ENCODE data around the gene PIGN. TPM values are rescaled to one million over a fixed set of nuclear protein-coding genes. Genes with fewer than 3 reads are reported as not detected.
A peak's percentile ranks its signal among the peaks of the same experiment; 100 is the strongest.

The PIGN gene
- 10 to 100 TPM; 26.8 to 32.9 TPM for total RNA-seq

GRCh38 chr18:62186774-62187542, at the start of gene PIGN, which contains the start of gene RELCH:
PIGN (minus strand) TSS chr18:62187056; CDS start chr18:62161353, 25,703 bp downstream.
RELCH (plus strand) TSS chr18:62187255; CDS start chr18:62187506, 251 bp downstream.
- H3K27ac Mint-ChIP-seq = peak within 1 kb of the TSS; percentile 95 to 98
- DNase-seq (ENCODE audit: low spot score in 2 of 2) (peak; percentile 88 to 96), ATAC-seq (peak; percentile 91)
- H3K36me3 Mint-ChIP-seq = peaks cover 31 to 33% of the 10 kb centered on the region in 2 donors
- no peaks in the 10 kb centered on the region for H3K9me3 Mint-ChIP-seq

- H3K36me3 Mint-ChIP-seq = peaks cover 15 to 18% of the 10 kb centered on the region in 2 donors
- ATAC-seq = no peak
Observed at GRCh38 chr18:62236252-62236651, 49.4 kb upstream of the PIGN start.

GRCh38 chr18:62226047-62226446, 39.2 kb upstream of the PIGN start:
- no peak for DNase-seq (ENCODE audit: low spot score in 2 of 2)
- Mint-ChIP-seq H3K36me3 (peaks cover 12 to 34% of the 10 kb centered on the region in 2 donors), H3K9me3 (peaks cover 0 to 5% of the 10 kb centered on the region in 2 donors), H3K27ac (no peak overlapping the region)
- no peak for ATAC-seq

More at GRCh38 chr18:62236252-62236651, 49.4 kb upstream of the PIGN start:
- DNase-seq (ENCODE audit: low spot score in 2 of 2) = no peak
- Mint-ChIP-seq H3K9me3 (no peaks in the 10 kb centered on the region), H3K27ac (no peak overlapping the region)

GRCh38 chr18:62224229-62224628, 37.4 kb upstream of the PIGN start:
- Mint-ChIP-seq H3K36me3 (peaks cover 12 to 34% of the 10 kb centered on the region in 2 donors), H3K27ac (no peak overlapping the region), H3K9me3 (peaks cover 0 to 5% of the 10 kb centered on the region in 2 donors)
- ATAC-seq = no peak
- DNase-seq (ENCODE audit: low spot score in 2 of 2) = no peak

DNA sequence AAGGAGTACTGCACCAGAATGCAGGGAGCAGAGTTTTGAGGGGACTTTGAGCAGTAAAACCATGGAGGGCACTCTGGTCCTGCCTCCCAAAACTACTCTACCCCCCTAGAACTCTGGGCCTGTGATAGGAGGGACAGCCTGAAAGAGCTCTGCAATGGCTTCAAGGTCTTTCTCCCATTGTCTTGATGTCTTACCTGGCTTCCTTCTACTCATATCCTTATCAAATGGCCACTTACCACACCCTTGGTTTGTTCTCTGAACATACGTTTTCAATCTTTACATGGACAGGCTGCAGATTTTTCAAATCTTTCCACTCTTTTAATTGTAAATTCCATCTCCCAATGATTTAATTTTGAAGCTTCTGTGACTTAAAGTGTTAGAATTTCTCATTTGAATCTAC, 27.9 kb upstream of the PIGN start:
- Mint-ChIP-seq H3K9me3 (peaks cover 0 to 4% of the 10 kb centered on the region in 2 donors), H3K27ac (no peak overlapping the region), H3K36me3 (peaks cover 5 to 34% of the 10 kb centered on the region in 2 donors)
- ATAC-seq = no peak
- DNase-seq (ENCODE audit: low spot score in 2 of 2) = no peak

DNA sequence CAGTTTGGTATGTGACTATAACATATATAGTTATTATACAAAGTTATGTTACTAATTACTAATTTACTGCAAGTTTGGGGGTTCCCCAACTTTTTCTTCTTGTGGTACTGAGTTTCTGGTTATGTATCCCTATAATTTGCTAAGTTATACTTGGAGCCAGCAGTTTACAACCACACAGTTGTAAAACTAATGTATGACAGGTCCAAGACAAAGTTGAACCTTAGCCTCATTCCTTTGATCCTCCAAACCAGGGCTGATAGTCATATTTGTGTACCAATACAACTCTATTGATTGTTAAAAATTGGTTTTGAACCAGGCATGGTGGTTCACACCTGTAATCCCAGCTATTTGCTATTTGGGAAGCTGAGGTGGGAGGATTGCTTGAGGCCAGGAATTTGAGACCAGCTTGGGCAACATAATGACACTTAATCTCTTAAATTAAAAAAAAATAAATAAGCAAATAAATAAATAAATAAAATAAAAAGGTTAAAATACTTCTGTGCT, 24.5 kb upstream of the PIGN start:
- Mint-ChIP-seq H3K27ac (no peak overlapping the region), H3K9me3 (peaks cover 0 to 4% of the 10 kb centered on the region in 2 donors), H3K36me3 (peaks cover 5 to 24% of the 10 kb centered on the region in 2 donors)
- no peak for ATAC-seq
- no peak for DNase-seq (ENCODE audit: low spot score in 2 of 2)

GRCh38 chr18:62210138-62210537, 23.3 kb upstream of the PIGN start:
- ATAC-seq = no peak
- H3K27ac Mint-ChIP-seq = peak overlapping the region in 1 of 2 donors; percentile 0
- H3K9me3 Mint-ChIP-seq = peaks cover 0 to 4% of the 10 kb centered on the region in 2 donors
- H3K36me3 Mint-ChIP-seq = peaks cover 5 to 24% of the 10 kb centered on the region in 2 donors
- no peak for DNase-seq (ENCODE audit: low spot score in 2 of 2)

- no peak for DNase-seq (ENCODE audit: low spot score in 2 of 2)
- no peak for ATAC-seq
- peaks cover 5 to 24% of the 10 kb centered on the region in 2 donors for H3K36me3 Mint-ChIP-seq
Observed at GRCh38 chr18:62209046-62209445, 22.2 kb upstream of the PIGN start.

GRCh38 chr18:62206593-62206992, 19.7 kb upstream of the PIGN start:
- Mint-ChIP-seq H3K9me3 (peaks cover 0 to 8% of the 10 kb centered on the region in 2 donors), H3K36me3 (peaks cover 0 to 16% of the 10 kb centered on the region in 2 donors), H3K27ac (no peak overlapping the region)
- no peak for DNase-seq (ENCODE audit: low spot score in 2 of 2)
- no peak for ATAC-seq

More at GRCh38 chr18:62209046-62209445, 22.2 kb upstream of the PIGN start:
- no peak overlapping the region for H3K27ac Mint-ChIP-seq
- peaks cover 0 to 4% of the 10 kb centered on the region in 2 donors for H3K9me3 Mint-ChIP-seq

DNA sequence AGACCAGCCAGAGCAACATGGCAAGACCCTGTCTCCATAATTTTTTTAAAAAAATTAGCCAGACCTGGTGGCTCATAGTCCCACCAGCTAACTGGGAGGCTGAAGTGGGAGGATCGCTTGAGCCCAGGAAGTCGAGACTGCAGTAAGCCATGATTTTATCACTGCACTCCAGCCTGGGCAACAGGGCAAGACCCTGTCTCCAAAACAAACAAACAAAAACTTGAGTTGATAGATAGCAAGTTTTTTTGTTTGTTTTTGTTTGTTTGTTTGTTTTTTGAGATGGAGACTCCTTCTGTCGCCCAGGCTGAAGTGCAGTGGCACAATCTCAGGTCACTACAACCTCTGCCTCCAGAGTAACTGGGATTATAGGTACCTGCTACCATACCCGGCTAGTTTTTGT, 19.0 kb upstream of the PIGN start:
- Mint-ChIP-seq H3K36me3 (peaks cover 0 to 16% of the 10 kb centered on the region in 2 donors), H3K27ac (no peak overlapping the region), H3K9me3 (peaks cover 0 to 8% of the 10 kb centered on the region in 2 donors)
- DNase-seq (ENCODE audit: low spot score in 2 of 2) (no peak), ATAC-seq (no peak)

DNA sequence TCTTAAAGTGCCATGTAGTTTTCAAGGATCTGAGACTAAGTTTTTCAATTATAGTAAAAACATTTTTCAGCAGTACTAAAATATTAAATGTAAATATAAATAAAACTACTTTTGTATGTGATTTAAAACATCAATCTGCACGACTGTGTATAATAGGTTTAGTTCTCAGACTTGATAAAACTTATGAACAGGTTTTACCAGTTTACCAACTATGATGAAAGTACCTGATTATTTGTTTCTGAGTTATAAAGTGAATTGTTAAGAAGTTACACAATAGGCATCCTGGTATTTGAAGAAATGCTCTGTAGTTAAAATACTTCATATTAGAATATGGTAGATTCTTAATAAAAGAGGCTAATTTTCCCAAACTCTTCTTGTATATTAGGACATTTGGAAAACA, 15.0 kb upstream of the PIGN start:
- H3K36me3 Mint-ChIP-seq = peaks cover 0 to 6% of the 10 kb centered on the region in 2 donors
- no peak for DNase-seq (ENCODE audit: low spot score in 2 of 2)
- H3K9me3 Mint-ChIP-seq = peaks cover 0 to 5% of the 10 kb centered on the region in 2 donors
- no peak overlapping the region for H3K27ac Mint-ChIP-seq
- no peak for ATAC-seq

DNA sequence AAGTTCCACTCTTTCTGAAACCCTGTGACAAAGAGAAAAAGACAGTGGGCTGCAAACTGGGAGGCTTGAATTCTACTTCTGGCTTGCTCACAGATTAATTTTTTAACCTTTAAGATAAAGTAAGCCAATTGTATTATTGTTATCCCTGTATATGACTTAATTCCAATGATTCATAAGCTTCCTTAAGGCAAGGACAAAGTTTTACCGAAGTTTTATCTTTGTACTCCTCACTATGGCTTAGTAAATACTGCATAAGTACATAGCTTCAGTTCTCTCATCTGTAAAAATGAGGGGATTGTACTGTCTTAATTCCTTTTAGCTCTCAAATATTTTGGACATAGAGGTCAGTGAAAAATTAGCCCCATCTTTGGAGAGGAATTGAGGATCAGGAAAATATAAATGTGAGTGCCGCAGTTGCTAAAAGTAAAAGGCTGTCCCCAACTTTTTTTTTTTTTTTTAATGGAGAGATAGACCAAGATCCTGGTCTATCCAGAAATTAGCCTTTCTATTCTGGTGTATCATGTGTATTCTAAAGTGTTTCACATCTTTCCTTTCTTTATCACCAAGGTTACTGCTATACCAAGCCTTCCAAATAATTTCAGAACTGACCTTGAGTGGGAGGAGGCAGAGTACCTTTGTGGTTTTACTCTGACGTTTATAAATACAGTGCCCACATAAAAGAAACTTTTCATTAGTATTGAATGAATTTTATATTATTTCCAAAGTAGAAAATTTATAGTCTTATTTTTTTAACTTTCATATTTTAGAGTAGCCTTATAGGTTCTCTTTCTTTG, 13.5 kb upstream of the PIGN start:
- H3K9me3 Mint-ChIP-seq = peaks cover 0 to 5% of the 10 kb centered on the region in 2 donors
- ATAC-seq = peak in 1 of 2 donors; percentile 52
- DNase-seq (ENCODE audit: low spot score in 2 of 2) = no peak
- no peak overlapping the region for H3K27ac Mint-ChIP-seq
- H3K36me3 Mint-ChIP-seq = peaks cover 0 to 6% of the 10 kb centered on the region in 2 donors

DNA sequence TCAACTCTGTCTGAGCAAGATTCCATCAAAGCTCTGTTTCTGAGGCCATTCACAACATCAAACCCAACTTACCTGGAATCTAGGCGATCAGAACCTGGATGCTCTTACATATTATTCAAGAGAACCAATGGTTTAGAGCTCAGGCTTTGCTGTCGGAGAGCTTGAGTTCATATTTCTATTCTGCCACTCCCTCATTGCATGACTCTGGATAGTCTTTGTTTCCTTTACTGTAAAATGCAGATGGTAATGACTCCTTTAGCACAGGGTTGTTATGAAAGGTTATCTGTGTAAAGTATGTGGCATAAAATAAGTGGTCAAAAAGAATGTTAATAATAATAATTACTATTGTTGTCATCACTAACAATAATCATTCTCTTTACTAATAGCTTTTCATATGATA, 12.8 kb upstream of the PIGN start:
- ATAC-seq = no peak
- H3K27ac Mint-ChIP-seq = no peak overlapping the region
- peaks cover 0 to 6% of the 10 kb centered on the region in 2 donors for H3K36me3 Mint-ChIP-seq
- DNase-seq (ENCODE audit: low spot score in 2 of 2) = no peak
- H3K9me3 Mint-ChIP-seq = peaks cover 0 to 5% of the 10 kb centered on the region in 2 donors

- H3K9me3 Mint-ChIP-seq = peaks cover 0 to 5% of the 10 kb centered on the region in 2 donors
- no peak overlapping the region for H3K27ac Mint-ChIP-seq
- DNase-seq (ENCODE audit: low spot score in 2 of 2) (no peak), ATAC-seq (peak; percentile 28 to 64)
- peaks cover 0 to 6% of the 10 kb centered on the region in 2 donors for H3K36me3 Mint-ChIP-seq
Observed at GRCh38 chr18:62198259-62198658, 11.4 kb upstream of the PIGN start.

DNA sequence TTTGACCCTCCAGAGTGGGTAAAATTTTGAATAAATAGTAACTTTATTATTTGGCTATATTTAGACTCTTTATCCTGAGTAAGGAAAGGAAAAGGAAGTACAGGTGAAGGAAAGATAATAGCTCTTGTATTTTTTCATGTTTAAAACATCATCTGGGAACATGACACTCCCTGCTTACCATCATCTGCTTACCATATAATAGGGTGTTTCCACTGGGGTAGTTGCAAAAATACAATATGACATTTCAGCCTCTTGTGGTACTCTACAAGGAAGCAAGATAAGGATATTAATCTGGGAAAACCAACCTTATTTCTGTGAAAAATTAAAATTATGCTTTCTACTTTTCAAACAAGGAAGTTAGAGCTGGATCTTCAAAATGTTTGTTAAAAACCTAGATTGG, 10.1 kb upstream of the PIGN start:
- Mint-ChIP-seq H3K36me3 (peaks cover 0 to 10% of the 10 kb centered on the region in 2 donors), H3K27ac (no peak overlapping the region), H3K9me3 (no peaks in the 10 kb centered on the region)
- no peak for ATAC-seq
- no peak for DNase-seq (ENCODE audit: low spot score in 2 of 2)

- Mint-ChIP-seq H3K9me3 (no peaks in the 10 kb centered on the region), H3K27ac (no peak overlapping the region), H3K36me3 (peaks cover 6 to 19% of the 10 kb centered on the region in 2 donors)
- no peak for ATAC-seq
- DNase-seq (ENCODE audit: low spot score in 2 of 2) = no peak
Observed at GRCh38 chr18:62196079-62196478, 9.2 kb upstream of the PIGN start.

DNA sequence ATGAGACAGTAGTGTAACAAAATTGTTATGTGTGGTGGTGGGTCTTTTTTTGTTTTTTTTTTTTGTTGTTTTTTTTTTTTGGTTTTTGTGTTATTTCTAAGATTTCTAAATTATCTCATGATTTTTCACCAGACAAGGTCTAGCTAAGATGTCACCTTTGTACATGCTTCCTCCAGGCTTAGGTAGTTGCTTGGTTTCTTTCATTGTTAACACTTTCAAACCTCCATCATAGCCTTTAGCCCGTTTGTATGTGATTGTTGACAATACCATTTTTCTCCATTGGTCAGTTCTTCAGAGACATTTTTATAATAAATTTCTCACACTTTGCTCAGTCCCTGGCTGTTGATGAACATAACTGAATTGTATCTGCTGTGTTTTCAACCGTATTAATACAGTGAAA, 2.4 kb upstream of the PIGN start:
- no peak for ATAC-seq
- peaks cover 33 to 42% of the 10 kb centered on the region in 2 donors for H3K36me3 Mint-ChIP-seq
- H3K9me3 Mint-ChIP-seq = no peaks in the 10 kb centered on the region
- peak overlapping the region in 1 of 2 donors; percentile 95 for H3K27ac Mint-ChIP-seq
- no peak for DNase-seq (ENCODE audit: low spot score in 2 of 2)
